HEK293 (cell line): Measurements from ENCODE around the gene HECTD4.
A peak's percentile ranks its signal among the peaks of the same experiment; 100 is the strongest.

Source experiments
- CTCF ChIA-PET: fragments of 350-600 bp; formaldehyde crosslinking; extraction: SDS; loops from one replicate; lab custom pipeline; 2021; ENCODE audit warnings: antibody characterized with exemption; lab: Yijun Ruan, JAX
- POLR2A ChIA-PET: fragments of 300-600 bp; formaldehyde crosslinking; extraction: SDS; loops from one replicate; lab custom pipeline; 2020; ENCODE audit warnings: antibody characterized with exemption, inconsistent platforms; lab: Yijun Ruan, JAX
- H3K27ac ChIP-seq: fragments of 200-500 bp; sonication (Bioruptor generic); 2 replicates; pipeline ENCODE4 v1.5.1; 2014; ENCODE audit warnings: low read depth, low read length, control low read depth, inconsistent platforms; ENCODE audit errors: extremely low read depth
- H3K36me3 ChIP-seq, 2 experiments: fragments of 200-500 bp in 1 of 2; sonication (Bioruptor generic) in 1 of 2; 1 replicate in 1 of 2; 2 replicates in 1 of 2; pipeline ENCODE4 v1.5.1; 2014 to 2017; ENCODE audit warnings: inconsistent platforms in 2 of 2, low read length in 2 of 2; ENCODE audit not compliant: control insufficient read depth in 2 of 2, insufficient read depth in 1 of 2
- H3K4me1 ChIP-seq: fragments of 200-500 bp; sonication (Bioruptor generic); 2 replicates; pipeline ENCODE4 v1.5.1; 2014; ENCODE audit warnings: mild to moderate bottlenecking, low read length, inconsistent platforms; ENCODE audit not compliant: control insufficient read depth, insufficient read depth
- H3K4me3 ChIP-seq: 2 replicates; pipeline ENCODE4 v1.5.1; 2011; ENCODE audit warnings: low read depth, mild to moderate bottlenecking, control low read depth, low read length, moderate library complexity
- H3K9me3 ChIP-seq: fragments of 200-500 bp; sonication (Bioruptor generic); 2 replicates; pipeline ENCODE4 v1.5.1; 2014; ENCODE audit warnings: low read depth, low read length, inconsistent platforms; ENCODE audit not compliant: control insufficient read depth, insufficient read depth
- EGR2 ChIP-seq: fragments of 450-650 bp; formaldehyde crosslinking; IDR thresholded peaks from 2 replicates; pipeline ENCODE4 v1.5.1; 2016; ENCODE audit warnings: low read depth, missing biosample characterization, missing genetic modification characterization
- GFI1B ChIP-seq: fragments of 450-650 bp; formaldehyde crosslinking; IDR thresholded peaks from 2 replicates; pipeline ENCODE4 v1.5.1; 2016; ENCODE audit warnings: missing biosample characterization, missing genetic modification characterization
- INSM2 ChIP-seq: fragments of 450-650 bp; formaldehyde crosslinking; IDR thresholded peaks from 2 replicates; pipeline ENCODE4 v1.5.1; 2016; ENCODE audit warnings: missing biosample characterization, missing genetic modification characterization
- PRDM2 ChIP-seq: fragments of 450-650 bp; formaldehyde crosslinking; IDR thresholded peaks from 2 replicates; pipeline ENCODE4 v1.5.1; 2016; ENCODE audit warnings: missing biosample characterization, missing genetic modification characterization, borderline replicate concordance
- ZBTB20 ChIP-seq: fragments of 450-650 bp; formaldehyde crosslinking; IDR thresholded peaks from 2 replicates; pipeline ENCODE4 v1.5.1; 2016; ENCODE audit warnings: missing biosample characterization, missing genetic modification characterization
- ZNF518A ChIP-seq: fragments of 450-650 bp; formaldehyde crosslinking; conservative IDR thresholded peaks from 2 replicates; pipeline ENCODE4 v1.5.1; 2016; ENCODE audit warnings: low read depth, missing biosample characterization, missing genetic modification characterization
- ZNF596 ChIP-seq: fragments of 450-650 bp; IDR thresholded peaks from 2 replicates; pipeline ENCODE4 v1.5.0; 2018; ENCODE audit warnings: missing biosample characterization, mild to moderate bottlenecking, missing genetic modification characterization, moderate library complexity
- ZNF600 ChIP-seq: fragments of 450-650 bp; formaldehyde crosslinking; IDR thresholded peaks from 2 replicates; pipeline ENCODE4 v1.5.1; 2016; ENCODE audit warnings: missing biosample characterization, missing genetic modification characterization
- ZNF610 ChIP-seq: fragments of 450-650 bp; formaldehyde crosslinking; IDR thresholded peaks from 2 replicates; pipeline ENCODE4 v1.5.1; 2016; ENCODE audit warnings: missing biosample characterization, missing genetic modification characterization, borderline replicate concordance
- ZNF626 ChIP-seq: fragments of 450-650 bp; sonication (Bioruptor Pico); formaldehyde crosslinking; IDR thresholded peaks from 2 replicates; pipeline ENCODE4 v1.5.1; 2018; ENCODE audit warnings: missing biosample characterization, missing genetic modification characterization, inconsistent platforms
- ZNF701 ChIP-seq: fragments of 450-650 bp; formaldehyde crosslinking; IDR thresholded peaks from 2 replicates; pipeline ENCODE4 v1.5.1; 2016; ENCODE audit warnings: missing biosample characterization, missing genetic modification characterization
- ZNF768 ChIP-seq: fragments of 450-650 bp; formaldehyde crosslinking; IDR thresholded peaks from 2 replicates; pipeline ENCODE4 v1.5.1; 2018; ENCODE audit warnings: missing biosample characterization, mild to moderate bottlenecking, missing genetic modification characterization
- ZSCAN23 ChIP-seq: fragments of 450-650 bp; formaldehyde crosslinking; IDR thresholded peaks from 2 replicates; pipeline ENCODE4 v1.5.1; 2016; ENCODE audit warnings: missing biosample characterization, missing genetic modification characterization
- ZXDB ChIP-seq: fragments of 450-650 bp; formaldehyde crosslinking; IDR thresholded peaks from 2 replicates; pipeline ENCODE4 v1.5.1; 2016; ENCODE audit warnings: missing biosample characterization, missing genetic modification characterization

HECTD4 gene

GRCh38 chr12:112184056-112184887 lies 198.0 kb downstream of the HECTD4 start:
- Histone ChIP-seq H3K9me3 (no peaks in the 10 kb centered on the region), H3K4me1 (no peaks in the 10 kb centered on the region), H3K4me3 (no peak overlapping the region), H3K36me3 (peaks cover 15 to 67% of the 10 kb centered on the region in 2 experiments; a peak in 2 of 3 replicates), H3K27ac (no peak overlapping the region)
- POLR2A ChIA-PET = no interaction called here
- CTCF ChIA-PET = interaction anchor here (0.6 kb wide), 1 partner anchor 308 kb away, joined by 3 read pairs; no protein-coding TSS in a partner anchor
- TF ChIP-seq EGR2 (tag by site-specific recombination) (peak; percentile 52), ZNF610 (tag by site-specific recombination) (no peak), ZSCAN23 (tag by site-specific recombination) (no peak)
- TF ChIP-seq, all 188 proteins: peak for 1

- Histone ChIP-seq H3K27ac (no peak overlapping the region), H3K4me3 (no peak overlapping the region), H3K9me3 (no peaks in the 10 kb centered on the region), H3K36me3 (peaks cover 15 to 70% of the 10 kb centered on the region in 2 experiments; a peak in 2 of 3 replicates), H3K4me1 (no peaks in the 10 kb centered on the region)
- POLR2A ChIA-PET = no interaction called here
- CTCF ChIA-PET = interaction anchor here (0.6 to 1.7 kb wide), 2 partner anchors 15 to 307 kb away, joined by 3 to 4 read pairs; no protein-coding TSS in a partner anchor
- 0 out of 2 replicates have a peak, but pooled peaks have one; percentile 17 for TF ChIP-seq ZNF600 (tag by site-specific recombination)
- peak; percentile 39 for TF ChIP-seq GFI1B (tag by site-specific recombination)
- TF ChIP-seq ZXDB = no peak
- TF ChIP-seq INSM2 = no peak
- no peak for TF ChIP-seq PRDM2 (tag by site-specific recombination)
These were observed 198.8 kb downstream of the HECTD4 start for GRCh38 chr12:112183141-112184021.

- POLR2A ChIA-PET = no interaction called here
- H3K27ac ChIP-seq = no peak overlapping the region
- peaks cover 19 to 76% of the 10 kb centered on the region in 2 experiments; a peak in 2 of 3 replicates for H3K36me3 ChIP-seq
- TF ChIP-seq ZNF768 (tag by site-specific recombination) (no peak), ZBTB20 (tag by site-specific recombination) (no peak), ZNF701 (tag by site-specific recombination) (no peak), ZNF626 (no peak), ZNF596 (tag by site-specific recombination) (no peak), ZNF518A (tag by site-specific recombination) (no peak)
These were observed 199.7 kb downstream of the HECTD4 start for GRCh38 chr12:112182499-112182898.

More at GRCh38 chr12:112182499-112182898, 199.7 kb downstream of the HECTD4 start:
- Histone ChIP-seq H3K9me3 (no peaks in the 10 kb centered on the region), H3K4me3 (no peak overlapping the region), H3K4me1 (no peaks in the 10 kb centered on the region)
- CTCF ChIA-PET = interaction anchor here (0.6 to 1.7 kb wide), 4 partner anchors 16 to 238 kb away, joined by 3 to 5 read pairs (median 4); no protein-coding TSS in a partner anchor
